ENCODE measurements around the gene LHCGR.
A peak's percentile ranks its signal among the peaks of the same experiment; 100 is the strongest.

The LHCGR gene

GRCh38 chr2:48787580-48787979 is 32.1 kb upstream of the LHCGR start:
- Histone ChIP-seq H3K4ac (ENCODE audit: low read depth, low read length) (no peak overlapping the region), H2BK5ac (ENCODE audit: low read length) (no peak overlapping the region), H4K5ac (ENCODE audit: low read length) (no peak overlapping the region), H3K23ac (ENCODE audit: low read length) (no peak overlapping the region), H2BK15ac (replicated peaks; ENCODE audit: low read depth) (no peak overlapping the region), H3K4me1 (ENCODE audit: control insufficient read depth, low read depth, low read length) (peaks cover 2% of the 10 kb centered on the region), H3K79me1 (ENCODE audit: low read length) (no peaks in the 10 kb centered on the region), H3K79me2 (ENCODE audit: control insufficient read depth, insufficient read depth, low read length) (no peaks in the 10 kb centered on the region), H3K36me3 (ENCODE audit: control insufficient read depth, insufficient read depth, low read length) (no peaks in the 10 kb centered on the region), H3K9ac (ENCODE audit: low read length) (no peak overlapping the region), H4K8ac (ENCODE audit: low read depth, low read length) (no peak overlapping the region), H2BK120ac (ENCODE audit: low read depth, low read length) (no peak overlapping the region), H3K27me3 (ENCODE audit: insufficient read depth, low read length, poor library complexity) (no peaks in the 10 kb centered on the region), H2AK5ac (ENCODE audit: low read length) (no peak overlapping the region), H3K18ac (ENCODE audit: low read length) (no peak overlapping the region), H3K4me2 (ENCODE audit: low read length) (no peak overlapping the region), H3K4me3 (ENCODE audit: low read length) (no peak overlapping the region), H3K27ac (ENCODE audit: low read depth, low read length) (no peak overlapping the region), H3K56ac (ENCODE audit: low read length) (no peak overlapping the region)
- no CpG with 5 or more reads among the region's 8 CpGs for WGBS (ENCODE audit: extremely low coverage, insufficient coverage, low lambda C conversion rate)
- DNase-seq = no peak

- no peaks in the 10 kb centered on the region for H3K36me3 ChIP-seq (ENCODE audit: control insufficient read depth, insufficient read depth, low read length)
- H3K18ac ChIP-seq (ENCODE audit: low read length) = no peak overlapping the region
- no peak overlapping the region for H2AK5ac ChIP-seq (ENCODE audit: low read length)
- no peak overlapping the region for H3K4me2 ChIP-seq (ENCODE audit: low read length)
- no peak overlapping the region for H4K8ac ChIP-seq (ENCODE audit: low read depth, low read length)
- no peak overlapping the region for H3K9ac ChIP-seq (ENCODE audit: low read length)
- H3K79me2 ChIP-seq (ENCODE audit: control insufficient read depth, insufficient read depth, low read length) = no peaks in the 10 kb centered on the region
- no peaks in the 10 kb centered on the region for H3K27me3 ChIP-seq (ENCODE audit: insufficient read depth, low read length, poor library complexity)
- no peak overlapping the region for H3K4me3 ChIP-seq (ENCODE audit: low read length)
- H2BK120ac ChIP-seq (ENCODE audit: low read depth, low read length) = no peak overlapping the region
- H2BK15ac ChIP-seq (replicated peaks; ENCODE audit: low read depth) = no peak overlapping the region
- no peak overlapping the region for H3K27ac ChIP-seq (ENCODE audit: low read depth, low read length)
- H3K4me1 ChIP-seq (ENCODE audit: control insufficient read depth, low read depth, low read length) = no peaks in the 10 kb centered on the region
- no peak overlapping the region for H4K5ac ChIP-seq (ENCODE audit: low read length)
- H3K4ac ChIP-seq (ENCODE audit: low read depth, low read length) = no peak overlapping the region
- H2BK5ac ChIP-seq (ENCODE audit: low read length) = no peak overlapping the region
- H3K79me1 ChIP-seq (ENCODE audit: low read length) = no peaks in the 10 kb centered on the region
- no peak overlapping the region for H3K23ac ChIP-seq (ENCODE audit: low read length)
- no CpG with 5 or more reads among the region's 1 CpG for WGBS (ENCODE audit: extremely low coverage, insufficient coverage, low lambda C conversion rate)
- DNase-seq = no peak
- H3K56ac ChIP-seq (ENCODE audit: low read length) = no peak overlapping the region
Observed at GRCh38 chr2:48781366-48781765, 25.8 kb upstream of the LHCGR start.

DNA sequence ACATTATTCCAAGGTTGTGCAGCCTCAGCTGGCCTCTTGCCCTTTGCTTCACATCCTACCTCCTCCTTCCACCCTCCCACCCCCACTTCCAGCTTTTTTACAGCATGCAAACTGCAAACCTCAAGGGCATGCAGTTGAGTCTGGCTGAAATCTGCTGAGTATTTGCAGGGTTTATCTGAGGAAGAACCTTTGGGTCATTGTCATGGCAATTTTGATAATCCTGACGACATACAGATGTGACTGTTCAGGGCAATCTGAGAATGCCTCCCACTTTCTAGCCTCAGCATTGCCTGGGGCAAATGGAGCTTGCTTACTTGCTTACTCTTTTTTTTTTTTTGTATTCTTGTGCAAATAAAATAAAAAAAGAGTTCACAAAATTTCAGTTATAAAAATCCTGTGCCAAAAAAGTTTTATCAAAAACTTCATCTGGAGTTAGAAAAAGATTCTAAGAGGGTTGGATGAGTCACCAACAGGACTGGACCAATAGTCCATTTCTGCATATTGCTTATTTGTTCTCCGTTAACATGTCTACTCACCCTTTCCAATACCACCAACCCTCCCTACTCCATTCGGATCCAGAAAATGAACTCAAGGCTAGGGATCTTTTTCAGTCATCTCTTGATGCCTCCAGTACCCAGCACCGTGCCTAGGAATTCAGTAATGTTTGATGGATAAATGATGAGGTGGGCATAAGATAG is 23.6 kb upstream of the LHCGR start:
- no peak overlapping the region for H3K27ac ChIP-seq (ENCODE audit: low read depth, low read length)
- H3K4me3 ChIP-seq (ENCODE audit: low read length) = no peak overlapping the region
- no peak overlapping the region for H3K56ac ChIP-seq (ENCODE audit: low read length)
- H2BK5ac ChIP-seq (ENCODE audit: low read length) = no peak overlapping the region
- H4K8ac ChIP-seq (ENCODE audit: low read depth, low read length) = no peak overlapping the region
- no peaks in the 10 kb centered on the region for H3K36me3 ChIP-seq (ENCODE audit: control insufficient read depth, insufficient read depth, low read length)
- WGBS (ENCODE audit: extremely low coverage, insufficient coverage, low lambda C conversion rate) = no CpG with 5 or more reads among the region's 4 CpGs
- H3K9ac ChIP-seq (ENCODE audit: low read length) = no peak overlapping the region
- H2BK15ac ChIP-seq (replicated peaks; ENCODE audit: low read depth) = no peak overlapping the region
- H3K4me2 ChIP-seq (ENCODE audit: low read length) = no peak overlapping the region
- H2AK5ac ChIP-seq (ENCODE audit: low read length) = no peak overlapping the region
- H3K4ac ChIP-seq (ENCODE audit: low read depth, low read length) = no peak overlapping the region
- H3K18ac ChIP-seq (ENCODE audit: low read length) = no peak overlapping the region
- no peak overlapping the region for H2BK120ac ChIP-seq (ENCODE audit: low read depth, low read length)
- H4K5ac ChIP-seq (ENCODE audit: low read length) = no peak overlapping the region
- no peaks in the 10 kb centered on the region for H3K27me3 ChIP-seq (ENCODE audit: insufficient read depth, low read length, poor library complexity)
- no peaks in the 10 kb centered on the region for H3K4me1 ChIP-seq (ENCODE audit: control insufficient read depth, low read depth, low read length)
- no peaks in the 10 kb centered on the region for H3K79me2 ChIP-seq (ENCODE audit: control insufficient read depth, insufficient read depth, low read length)
- no peaks in the 10 kb centered on the region for H3K79me1 ChIP-seq (ENCODE audit: low read length)
- peak; percentile 24 for DNase-seq
- no peak overlapping the region for H3K23ac ChIP-seq (ENCODE audit: low read length)

DNA sequence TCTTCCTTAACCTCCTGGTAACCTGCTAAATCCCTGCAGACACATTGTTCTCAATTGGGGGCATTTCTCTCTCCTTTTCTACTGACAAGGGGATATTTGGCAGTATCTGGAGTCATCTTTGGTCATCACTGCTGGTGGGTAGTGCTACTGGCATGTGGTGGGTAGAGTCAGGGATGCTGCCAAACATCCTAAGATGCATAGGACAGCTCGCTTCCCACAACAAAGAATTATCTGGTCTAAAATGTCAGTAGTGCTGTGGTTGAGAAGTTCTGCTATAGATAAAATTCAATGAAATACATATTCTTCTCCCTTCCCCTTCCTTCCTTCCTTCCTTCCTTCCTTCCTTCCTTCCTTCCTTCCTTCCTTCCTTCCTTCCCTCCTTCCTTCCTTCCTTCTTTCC is 18.7 kb upstream of the LHCGR start:
- Histone ChIP-seq H3K36me3 (ENCODE audit: control insufficient read depth, insufficient read depth, low read length) (no peaks in the 10 kb centered on the region), H2AK5ac (ENCODE audit: low read length) (no peak overlapping the region), H3K27me3 (ENCODE audit: insufficient read depth, low read length, poor library complexity) (no peaks in the 10 kb centered on the region), H3K4me1 (ENCODE audit: control insufficient read depth, low read depth, low read length) (no peaks in the 10 kb centered on the region), H3K9ac (ENCODE audit: low read length) (no peak overlapping the region), H2BK5ac (ENCODE audit: low read length) (no peak overlapping the region), H4K5ac (ENCODE audit: low read length) (no peak overlapping the region), H3K23ac (ENCODE audit: low read length) (no peak overlapping the region), H2BK15ac (replicated peaks; ENCODE audit: low read depth) (no peak overlapping the region), H3K79me1 (ENCODE audit: low read length) (no peaks in the 10 kb centered on the region), H3K4me3 (ENCODE audit: low read length) (no peak overlapping the region), H3K4ac (ENCODE audit: low read depth, low read length) (no peak overlapping the region), H4K8ac (ENCODE audit: low read depth, low read length) (no peak overlapping the region), H3K79me2 (ENCODE audit: control insufficient read depth, insufficient read depth, low read length) (no peaks in the 10 kb centered on the region), H3K27ac (ENCODE audit: low read depth, low read length) (no peak overlapping the region), H3K18ac (ENCODE audit: low read length) (no peak overlapping the region), H2BK120ac (ENCODE audit: low read depth, low read length) (no peak overlapping the region), H3K4me2 (ENCODE audit: low read length) (no peak overlapping the region), H3K56ac (ENCODE audit: low read length) (no peak overlapping the region)
- WGBS (ENCODE audit: extremely low coverage, insufficient coverage, low lambda C conversion rate) = no CpG with 5 or more reads among the region's 1 CpG
- no peak for DNase-seq

GRCh38 chr2:48771241-48772014 is 15.9 kb upstream of the LHCGR start:
- Histone ChIP-seq H2BK15ac (replicated peaks; ENCODE audit: low read depth) (no peak overlapping the region), H3K4ac (ENCODE audit: low read depth, low read length) (no peak overlapping the region), H3K23ac (ENCODE audit: low read length) (no peak overlapping the region), H3K36me3 (ENCODE audit: control insufficient read depth, insufficient read depth, low read length) (no peaks in the 10 kb centered on the region), H3K27me3 (ENCODE audit: insufficient read depth, low read length, poor library complexity) (no peaks in the 10 kb centered on the region), H3K56ac (ENCODE audit: low read length) (no peak overlapping the region), H3K4me1 (ENCODE audit: control insufficient read depth, low read depth, low read length) (peaks cover 3% of the 10 kb centered on the region), H3K9ac (ENCODE audit: low read length) (no peak overlapping the region), H3K79me2 (ENCODE audit: control insufficient read depth, insufficient read depth, low read length) (no peaks in the 10 kb centered on the region), H3K18ac (ENCODE audit: low read length) (no peak overlapping the region), H3K4me3 (ENCODE audit: low read length) (no peak overlapping the region), H3K79me1 (ENCODE audit: low read length) (no peaks in the 10 kb centered on the region), H3K27ac (ENCODE audit: low read depth, low read length) (no peak overlapping the region), H4K5ac (ENCODE audit: low read length) (no peak overlapping the region), H4K8ac (ENCODE audit: low read depth, low read length) (no peak overlapping the region), H2AK5ac (ENCODE audit: low read length) (no peak overlapping the region), H2BK120ac (ENCODE audit: low read depth, low read length) (no peak overlapping the region), H2BK5ac (ENCODE audit: low read length) (no peak overlapping the region), H3K4me2 (ENCODE audit: low read length) (no peak overlapping the region)
- 100% methylated on average over 2 of the region's 4 CpGs for WGBS (ENCODE audit: extremely low coverage, insufficient coverage, low lambda C conversion rate)
- DNase-seq = no peak
